Spleen (tissue), 7 donors: ENCODE data around the gene FOXP1.

Experiments used
- CTCF ChIP-seq, 11 experiments: fragments of 200-600 bp in 7 of 11; fragments of 450-650 bp in 4 of 11; sonication (generic) in 4 of 11; IDR thresholded peaks in 8 of 11; conservative IDR thresholded peaks in 3 of 11; 1 replicate in 7 of 11; 2 replicates in 4 of 11; pipeline versions ENCODE4 v1.4.0 to v1.8.0; 2016 to 2021; ENCODE audit warnings: antibody characterized with exemption in 11 of 11, inconsistent platforms in 4 of 11, mild to moderate bottlenecking in 1 of 11
- POLR2A ChIP-seq, 3 donors: fragments of 450-650 bp; IDR thresholded peaks; one replicate each; pipeline ENCODE4 v1.5.1; 2017; ENCODE audit warnings: antibody characterized with exemption in 3 of 3, mild to moderate bottlenecking in 1 of 3
- POLR2AphosphoS5 ChIP-seq, 3 donors: sonication (generic); formaldehyde crosslinking; IDR thresholded peaks; one replicate each; pipeline ENCODE4 v1.5.1; 2017; ENCODE audit warnings: antibody characterized with exemption in 3 of 3
- donor health status: DM: no; HTN: no; CAD: no; lungs with moderate emphysema.
- donor health status: DM: no; HTN: no; CAD: no.
- donor health status: DM: no; HTN: no; CAD: no.

GRCh38 chr3:71369701-71370391, 213.7 kb downstream of the FOXP1 start:
- TF ChIP-seq CTCF (IDR thresholded peaks at IDR 0.05 in 8 of 11, conservative IDR thresholded peaks at IDR 0.05 in 3 of 11) (no peak), POLR2AphosphoS5 (IDR thresholded peaks at IDR 0.05) (no peak), POLR2A (IDR thresholded peaks at IDR 0.05) (no peak)
